Left hindlimb (tissue), 1 donor: ENCODE data around the gene LYL1.

Experiments
- DNase-seq: peaks from one replicate; pipeline ENCODE4 v3.0.0-alpha.2; 2018

Gene LYL1

GRCh38 chr19:13091400-13092157, 11.1 kb downstream of the LYL1 start:
- peak; percentile 93 for DNase-seq

GRCh38 chr19:13090511-13091231, 12.0 kb downstream of the LYL1 start:
- DNase-seq, result no peak

DNA sequence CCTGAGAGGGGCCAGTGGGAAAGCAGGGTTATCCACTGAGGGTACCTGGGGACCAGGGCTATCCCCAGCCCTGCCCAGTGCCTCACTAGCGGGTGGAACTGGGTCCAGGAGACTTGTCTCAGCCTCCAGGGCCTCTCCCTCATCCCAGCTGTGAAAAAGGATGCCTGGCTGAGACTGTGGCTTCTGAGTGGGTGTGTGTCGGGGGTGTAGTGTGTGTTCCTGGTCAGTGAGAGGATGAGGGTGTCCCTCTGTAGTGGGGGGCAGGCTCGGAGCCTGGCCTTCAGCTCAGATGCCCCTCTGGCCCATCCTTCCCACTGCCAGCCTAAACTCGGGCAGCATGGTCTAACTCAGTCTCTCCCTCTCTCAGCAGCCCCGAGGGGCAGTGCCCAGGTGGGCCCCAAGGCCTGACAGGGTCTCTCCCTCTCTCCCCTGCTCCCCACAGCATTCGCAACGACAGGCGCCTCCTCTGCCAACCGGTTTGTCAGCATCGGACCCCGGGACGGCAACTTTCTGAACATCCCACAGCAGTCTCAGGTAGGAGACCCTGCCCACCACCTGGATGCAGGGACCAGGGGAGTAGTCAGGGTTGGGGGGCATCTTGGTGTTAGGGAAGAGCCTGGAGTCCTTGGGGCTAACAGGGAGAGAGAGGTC, 12.7 kb downstream of the LYL1 start:
- DNase-seq, result no peak

DNA sequence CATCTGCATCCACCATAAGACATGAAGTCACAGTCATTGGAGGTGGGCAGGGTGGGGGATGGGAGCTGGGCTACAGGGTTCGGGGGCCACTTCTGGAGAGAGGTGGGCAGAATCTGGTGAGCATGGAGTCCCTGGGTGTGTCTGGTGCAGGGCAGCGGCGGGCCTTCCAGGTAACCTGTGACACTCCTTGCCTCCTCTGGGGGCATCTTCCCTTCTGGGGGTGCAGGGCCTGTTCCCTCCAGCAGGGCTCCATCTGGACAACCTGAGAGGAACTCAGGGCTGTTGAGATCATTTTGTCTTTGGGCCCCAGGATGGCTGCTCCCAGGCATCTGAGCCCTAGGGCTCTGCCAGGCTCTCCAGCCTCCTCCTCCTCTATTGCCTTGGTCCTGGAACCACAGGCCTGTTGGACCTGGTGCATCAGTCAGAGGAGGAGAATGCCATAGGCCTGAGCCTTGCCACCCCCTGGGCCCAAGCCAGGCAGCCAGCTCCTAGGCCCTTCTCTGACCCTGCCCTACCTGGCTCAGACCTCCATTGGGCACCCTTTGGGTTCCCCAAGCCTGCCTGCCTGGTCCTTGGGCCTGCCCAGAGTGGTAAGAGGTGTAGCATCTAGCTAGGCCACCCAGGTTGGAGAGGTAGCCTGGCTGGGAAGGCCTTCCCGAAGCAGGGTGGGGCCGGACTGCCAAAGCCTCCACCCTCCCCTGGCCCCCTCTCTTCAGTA, 13.4 kb downstream of the LYL1 start:
- no peak for DNase-seq

GRCh38 chr19:13087795-13088537, 14.7 kb downstream of the LYL1 start:
- no peak for DNase-seq

- DNase-seq, result no peak
Measured at GRCh38 chr19:13087295-13087694, 15.4 kb downstream of the LYL1 start.

DNA sequence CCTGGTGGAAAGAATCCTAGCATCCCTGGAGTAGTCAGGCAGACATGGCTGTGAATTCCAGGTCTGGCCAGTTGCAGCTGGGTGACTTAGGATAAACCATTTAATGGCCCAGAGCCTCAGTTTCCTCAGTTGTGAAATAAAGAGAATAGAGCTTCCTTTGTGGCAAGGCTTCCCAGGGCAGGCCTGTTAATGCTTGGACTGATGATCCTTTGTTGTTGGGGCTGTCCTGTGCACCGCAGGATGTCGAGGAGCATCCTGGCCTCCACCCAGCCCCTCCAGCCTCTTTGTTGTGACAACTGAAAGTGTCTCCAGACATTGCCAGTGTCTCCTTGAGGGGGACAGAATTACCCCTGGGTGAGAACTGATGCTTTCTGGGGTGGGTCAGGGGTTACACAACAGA, 16.3 kb downstream of the LYL1 start:
- no peak for DNase-seq

DNA sequence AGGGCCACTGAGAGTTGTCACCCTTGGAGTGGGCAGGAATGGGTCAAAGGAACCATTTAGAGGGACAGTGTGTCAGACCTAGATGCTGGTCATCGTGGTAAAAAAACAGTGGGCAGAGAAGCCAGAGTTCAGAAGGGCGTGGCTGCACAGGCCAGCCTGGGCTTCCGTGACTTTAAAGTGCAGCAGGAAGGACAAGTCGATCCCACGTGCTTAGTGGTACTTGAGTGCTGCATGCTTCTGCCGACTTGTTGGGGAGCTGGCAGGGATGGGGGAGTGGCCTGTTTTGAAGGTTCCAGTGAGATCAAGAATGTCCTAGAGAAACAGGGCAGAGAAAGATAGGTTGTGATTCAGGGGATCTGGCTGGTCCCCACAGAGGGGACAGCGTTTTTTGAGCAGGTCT, 17.0 kb downstream of the LYL1 start:
- DNase-seq, result no peak

- no peak for DNase-seq
Measured at GRCh38 chr19:13083627-13084026, 19.0 kb downstream of the LYL1 start.

- no peak for DNase-seq
Measured at GRCh38 chr19:13083008-13083404, 19.7 kb downstream of the LYL1 start.

DNA sequence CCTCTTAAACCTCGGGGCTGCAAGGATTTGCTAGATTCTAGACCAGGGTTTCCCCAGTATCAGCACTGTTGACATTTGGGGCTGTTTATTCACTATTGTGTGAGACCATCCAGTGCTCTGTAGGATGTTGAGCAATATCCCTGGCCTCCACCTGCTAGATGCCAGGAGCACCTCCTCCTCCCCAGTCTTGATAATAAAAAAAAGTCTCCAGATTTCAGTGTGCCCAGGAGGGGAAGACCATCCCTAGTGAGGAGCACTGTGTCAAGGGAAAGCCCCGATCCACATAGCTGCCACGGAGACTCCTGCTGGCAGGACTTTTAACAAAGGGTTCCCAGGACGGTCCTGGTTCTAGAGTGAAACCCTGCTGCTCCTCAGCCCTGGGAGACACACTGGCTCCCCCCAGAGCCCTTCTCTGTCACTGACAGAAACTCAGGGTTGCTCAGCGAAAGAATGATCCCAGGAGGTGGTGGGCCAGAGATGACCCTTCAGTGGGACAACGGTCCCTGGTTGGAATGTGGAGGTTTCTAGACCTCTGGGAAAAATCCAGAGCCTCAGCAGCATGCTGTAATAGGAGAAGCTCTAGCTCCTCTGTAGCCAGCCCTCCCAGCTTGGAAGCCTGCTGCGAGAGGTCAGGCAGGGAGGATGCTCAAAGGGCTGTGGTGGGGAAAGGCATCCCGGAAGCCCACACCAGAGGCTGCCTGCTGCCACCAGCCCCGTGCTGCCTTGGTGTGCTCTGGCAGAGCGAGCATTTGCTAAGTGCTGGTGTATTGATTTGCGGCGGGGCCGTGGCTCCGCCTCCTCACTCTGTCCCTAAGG, 20.3 kb downstream of the LYL1 start:
- no peak for DNase-seq

GRCh38 chr19:13079542-13079986, 23.1 kb downstream of the LYL1 start:
- peak; percentile 91 for DNase-seq

GRCh38 chr19:13078897-13079541, 23.6 kb downstream of the LYL1 start:
- no peak for DNase-seq

DNA sequence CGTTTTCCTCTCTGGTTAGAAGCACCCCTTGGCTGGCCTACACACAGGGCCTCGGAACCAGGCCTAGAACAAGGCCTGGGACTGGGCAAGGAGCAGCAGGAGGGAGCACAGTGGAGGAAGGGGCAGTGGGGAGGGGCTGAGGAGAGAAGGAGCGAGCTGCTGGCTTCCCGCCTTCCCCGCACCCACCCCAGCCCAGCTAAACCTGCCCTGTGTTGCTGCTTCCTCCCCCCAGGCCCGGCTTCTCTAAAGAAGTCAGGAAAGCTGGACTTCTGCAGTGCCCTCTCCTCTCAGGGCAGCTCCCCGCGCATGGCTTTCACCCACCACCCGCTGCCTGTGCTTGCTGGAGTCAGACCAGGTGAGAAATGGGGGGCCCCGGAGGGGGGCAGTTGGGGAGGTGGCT, 24.3 kb downstream of the LYL1 start:
- DNase-seq, result no peak

- DNase-seq, result no peak
Measured at GRCh38 chr19:13077240-13077639, 25.4 kb downstream of the LYL1 start.

- DNase-seq, result no peak
Measured at GRCh38 chr19:13076787-13077186, 25.9 kb downstream of the LYL1 start.

DNA sequence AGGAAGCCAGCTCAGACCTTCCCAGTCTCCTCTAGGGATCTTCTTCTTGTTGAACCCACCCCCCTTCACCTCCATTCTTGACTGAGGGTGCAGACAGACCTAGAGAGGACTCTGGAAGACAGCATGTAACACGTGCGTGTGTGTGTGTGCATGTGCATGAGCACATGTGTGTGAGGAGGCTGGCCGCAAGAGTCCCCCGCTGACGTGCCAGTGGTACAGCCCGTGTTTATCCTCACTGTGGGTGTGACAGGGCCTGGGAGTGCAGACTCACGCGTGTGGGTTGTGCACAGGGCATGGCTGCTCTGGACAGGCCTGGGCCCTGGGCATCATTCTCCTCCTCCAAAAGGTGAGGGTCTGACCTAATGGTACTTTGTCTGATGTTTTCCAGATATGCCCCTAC, 26.3 kb downstream of the LYL1 start:
- no peak for DNase-seq

- no peak for DNase-seq
Measured at GRCh38 chr19:13074378-13074777, 28.3 kb downstream of the LYL1 start.

GRCh38 chr19:13073263-13073662, 29.4 kb downstream of the LYL1 start:
- DNase-seq, result no peak

DNA sequence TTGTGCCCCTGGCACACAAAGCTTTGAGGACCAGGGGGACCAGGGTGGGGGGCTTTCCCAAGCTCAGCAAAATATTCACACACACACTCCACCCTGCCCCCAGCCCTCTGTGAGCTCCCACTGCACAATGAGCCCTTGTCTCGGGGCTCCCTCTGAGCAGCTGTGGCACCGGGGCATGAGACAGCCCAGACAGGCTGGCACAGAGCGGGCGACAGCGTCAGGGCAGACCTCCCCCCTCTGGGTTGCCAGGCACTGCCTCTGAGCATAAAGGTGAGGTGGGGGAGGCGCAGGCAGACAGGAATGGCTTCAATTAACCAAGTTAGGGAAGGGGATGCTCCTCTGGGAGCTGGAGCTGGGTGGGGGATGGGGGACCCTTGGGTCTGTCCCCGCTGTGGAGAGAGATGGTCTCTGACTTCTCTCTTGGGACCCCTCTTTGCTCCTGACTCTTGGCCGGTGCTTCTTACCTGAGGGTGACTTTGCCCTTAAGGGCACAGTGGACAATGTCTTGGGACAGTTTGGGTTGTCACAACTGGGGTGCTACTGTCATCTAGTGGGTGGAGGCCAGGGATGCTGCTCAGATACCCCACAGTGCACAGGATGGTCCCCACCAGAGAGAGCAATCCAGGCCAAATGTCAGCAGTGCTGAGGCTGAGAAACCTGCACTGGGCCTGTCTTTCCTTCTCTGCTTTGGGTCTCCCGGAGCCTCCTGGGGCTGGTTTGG, 30.3 kb downstream of the LYL1 start:
- no peak for DNase-seq
